ACC112 (cell line): Measurements from ENCODE around the gene LUC7L.
"Not testable (repeated sequence)": the region's sequence is repeated elsewhere in the genome, so short reads cannot be mapped to it uniquely, and the experiment has no call there.

Experiments
- H2AFZ ChIP-seq: fragments of 200-600 bp; sonication (generic); one replicate; pipeline ENCODE4 v1.6.0; 2017; ENCODE audit warnings: antibody characterized with exemption, low read length; ENCODE audit not compliant: unreplicated experiment
- H3K27ac ChIP-seq: fragments of 200-600 bp; sonication (generic); 2 replicates; pipeline ENCODE4 v1.5.1; 2014; ENCODE audit warnings: low read depth, mild to moderate bottlenecking, antibody characterized with exemption, low read length, moderate library complexity
- H3K27me3 ChIP-seq: fragments of 200-600 bp; sonication (generic); 2 replicates; pipeline ENCODE4 v1.6.1; 2014; ENCODE audit warnings: mild to moderate bottlenecking, antibody characterized with exemption, low read length, moderate library complexity, mixed read lengths; ENCODE audit not compliant: insufficient read depth
- H3K36me3 ChIP-seq: fragments of 200-600 bp; sonication (generic); 2 replicates; pipeline ENCODE4 v1.6.1; 2016; ENCODE audit warnings: mild to moderate bottlenecking, antibody characterized with exemption, low read length, moderate library complexity, mixed read lengths; ENCODE audit not compliant: insufficient read depth
- H3K4me1 ChIP-seq: fragments of 200-600 bp; sonication (generic); one replicate; pipeline ENCODE4 v1.6.1; 2016; ENCODE audit warnings: low read length, mixed read lengths; ENCODE audit not compliant: insufficient read depth, unreplicated experiment, control insufficient read depth
- H3K4me3 ChIP-seq: fragments of 200-600 bp; sonication (generic); 2 replicates; pipeline ENCODE4 v1.5.1; 2014; ENCODE audit warnings: mild to moderate bottlenecking, low read depth, low read length
- H3K79me2 ChIP-seq: fragments of 200-600 bp; sonication (generic); one replicate; pipeline ENCODE4 v1.6.0; 2016; ENCODE audit warnings: low read length; ENCODE audit not compliant: control insufficient read depth, unreplicated experiment, insufficient read depth

The LUC7L gene

GRCh38 chr16:249431-249830 is 20.2 kb upstream of the LUC7L start:
- no peaks in the 10 kb centered on the region for H3K36me3 ChIP-seq
- no peak overlapping the region for H2AFZ ChIP-seq
- H3K27me3 ChIP-seq = no peaks in the 10 kb centered on the region
- H3K27ac ChIP-seq = no peak overlapping the region
- no peaks in the 10 kb centered on the region for H3K4me1 ChIP-seq
- H3K4me3 ChIP-seq = no peak overlapping the region
- no peaks in the 10 kb centered on the region for H3K79me2 ChIP-seq

DNA sequence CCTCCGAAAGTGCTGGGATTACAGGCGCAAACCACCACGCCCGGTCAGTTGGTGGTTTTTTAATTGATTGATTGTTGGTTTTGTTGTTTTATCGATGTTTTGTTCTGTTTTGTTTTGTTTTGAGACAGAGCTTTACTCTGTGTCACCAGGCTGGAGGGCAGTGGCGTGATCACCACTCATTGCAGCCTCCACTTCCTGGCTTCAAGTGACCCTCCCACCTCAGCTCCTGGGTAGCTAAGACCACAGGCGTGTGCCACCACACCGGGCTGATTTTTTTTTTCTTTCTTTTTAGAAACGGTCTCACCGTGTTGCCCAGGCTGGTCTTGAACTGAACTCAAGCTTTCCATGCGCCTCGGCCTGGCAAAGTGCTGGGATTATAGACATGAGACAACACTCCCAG is 17.8 kb upstream of the LUC7L start:
- Histone ChIP-seq H3K4me3 (no peak overlapping the region), H3K27me3 (no peaks in the 10 kb centered on the region), H3K4me1 (no peaks in the 10 kb centered on the region), H3K27ac (no peak overlapping the region), H2AFZ (no peak overlapping the region), H3K79me2 (no peaks in the 10 kb centered on the region), H3K36me3 (no peaks in the 10 kb centered on the region)

- H3K4me3 ChIP-seq = no peak overlapping the region
- no peak overlapping the region for H2AFZ ChIP-seq
- H3K79me2 ChIP-seq = peaks cover 5% of the 10 kb centered on the region
- H3K27ac ChIP-seq = no peak overlapping the region
- H3K4me1 ChIP-seq = no peaks in the 10 kb centered on the region
- H3K27me3 ChIP-seq = no peaks in the 10 kb centered on the region
- no peaks in the 10 kb centered on the region for H3K36me3 ChIP-seq
These were observed 15.9 kb upstream of the LUC7L start for GRCh38 chr16:245105-245504.

GRCh38 chr16:243348-243747 is 14.1 kb upstream of the LUC7L start:
- Histone ChIP-seq H3K4me1 (no peaks in the 10 kb centered on the region), H3K79me2 (peaks cover 11% of the 10 kb centered on the region), H3K27me3 (no peaks in the 10 kb centered on the region), H3K36me3 (no peaks in the 10 kb centered on the region), H2AFZ (no peak overlapping the region), H3K27ac (no peak overlapping the region), H3K4me3 (no peak overlapping the region)

- H2AFZ ChIP-seq = no peak overlapping the region
- peaks cover 2% of the 10 kb centered on the region; the same call in 1 of the 2 replicates for H3K36me3 ChIP-seq
- H3K4me1 ChIP-seq = no peaks in the 10 kb centered on the region
- H3K4me3 ChIP-seq = no peak overlapping the region
- H3K27me3 ChIP-seq = no peaks in the 10 kb centered on the region
- no peak overlapping the region for H3K27ac ChIP-seq
- H3K79me2 ChIP-seq = peaks cover 16% of the 10 kb centered on the region
These were observed 13.0 kb upstream of the LUC7L start for GRCh38 chr16:242281-242680.

- H3K4me3 ChIP-seq = no peak overlapping the region
- peaks cover 20% of the 10 kb centered on the region for H3K79me2 ChIP-seq
- no peaks in the 10 kb centered on the region for H3K4me1 ChIP-seq
These were observed 11.3 kb upstream of the LUC7L start for GRCh38 chr16:240559-240958.

GRCh38 chr16:239948-240277 is 10.7 kb upstream of the LUC7L start:
- Histone ChIP-seq H3K4me3 (no peak overlapping the region), H3K27me3 (no peaks in the 10 kb centered on the region), H3K36me3 (peaks cover 4% of the 10 kb centered on the region; the same call in 1 of the 2 replicates), H2AFZ (no peak overlapping the region), H3K4me1 (no peaks in the 10 kb centered on the region), H3K27ac (no peak overlapping the region), H3K79me2 (peaks cover 20% of the 10 kb centered on the region)

More at GRCh38 chr16:240559-240958, 11.3 kb upstream of the LUC7L start:
- H2AFZ ChIP-seq = no peak overlapping the region
- H3K27ac ChIP-seq = no peak overlapping the region
- no peaks in the 10 kb centered on the region for H3K27me3 ChIP-seq
- peaks cover 4% of the 10 kb centered on the region; the same call in 1 of the 2 replicates for H3K36me3 ChIP-seq

DNA sequence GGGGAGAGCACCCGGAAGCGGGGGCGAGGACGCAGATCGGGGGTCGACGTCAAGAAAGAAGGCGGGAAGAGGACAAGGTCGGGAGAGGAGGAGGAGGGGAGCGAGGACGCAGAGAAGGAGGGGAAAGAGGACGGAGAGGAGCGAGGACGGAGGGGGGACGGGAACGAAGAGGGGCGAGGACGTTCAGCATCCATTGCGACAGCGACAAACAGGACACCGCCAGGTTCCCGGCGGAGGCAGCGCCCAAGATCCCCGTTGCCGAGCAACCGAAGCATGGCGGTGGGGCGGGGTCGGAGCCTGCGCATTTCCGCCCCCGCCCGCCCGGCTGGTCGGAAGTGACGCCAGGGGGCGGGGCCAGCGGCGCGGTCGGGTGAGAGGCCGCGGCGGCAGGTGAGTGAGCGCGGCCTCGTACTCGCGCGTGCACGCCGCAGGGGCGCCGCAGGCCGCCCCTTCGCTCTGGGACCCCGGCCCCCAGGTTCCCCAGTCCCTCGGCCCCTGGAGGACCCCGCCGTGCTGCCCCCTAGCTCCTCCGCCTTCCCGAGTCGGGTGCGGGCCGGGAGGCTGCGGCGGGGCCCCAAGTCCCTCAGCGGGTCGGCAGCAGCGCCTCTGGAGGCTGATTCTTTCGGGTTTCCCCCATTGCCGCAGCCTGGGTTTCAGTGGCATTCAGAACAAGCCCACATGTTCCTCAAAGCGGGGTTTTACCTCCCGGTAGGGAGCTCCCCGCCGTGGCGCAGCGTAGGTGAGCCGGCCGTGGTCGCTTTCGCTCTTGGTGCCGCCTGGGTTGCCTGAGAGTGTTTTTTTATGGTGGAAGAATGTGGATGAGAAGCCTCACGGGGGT is 5.4 kb upstream of the LUC7L start, which contains the start of gene FAM234A:
Gene FAM234A, plus strand, starts transcription at position 354 of the 838 bp plus-strand sequence. CDS start 19,593 bp downstream, outside the sequence.
- peaks cover 10% of the 10 kb centered on the region for H3K79me2 ChIP-seq
- peak within 1 kb of the TSS; percentile 81 for H3K4me3 ChIP-seq
- H3K36me3 ChIP-seq = peaks cover 4% of the 10 kb centered on the region; the same call in 1 of the 2 replicates
- H2AFZ ChIP-seq = peak within 1 kb of the TSS; percentile 65
- H3K27me3 ChIP-seq = no peaks in the 10 kb centered on the region
- peak within 1 kb of the TSS; percentile 95 for H3K27ac ChIP-seq
- H3K4me1 ChIP-seq = no peaks in the 10 kb centered on the region

GRCh38 chr16:230949-231348 is 1.7 kb upstream of the LUC7L start:
- peaks cover 15% of the 10 kb centered on the region; the same call in 1 of the 2 replicates for H3K36me3 ChIP-seq
- H3K27ac ChIP-seq = no peak overlapping the region
- no peaks in the 10 kb centered on the region for H3K27me3 ChIP-seq
- no peak overlapping the region for H3K4me3 ChIP-seq
- H2AFZ ChIP-seq = no peak overlapping the region
- peaks cover 23% of the 10 kb centered on the region for H3K4me1 ChIP-seq
- peaks cover 30% of the 10 kb centered on the region for H3K79me2 ChIP-seq

GRCh38 chr16:230351-230750 is 1.1 kb upstream of the LUC7L start:
- H3K27me3 ChIP-seq, H3K4me3 ChIP-seq, H2AFZ ChIP-seq, H3K27ac ChIP-seq: not testable (repeated sequence)
- Histone ChIP-seq H3K4me1 (peaks cover 25% of the 10 kb centered on the region), H3K79me2 (peaks cover 35% of the 10 kb centered on the region), H3K36me3 (peaks cover 15% of the 10 kb centered on the region; the same call in 1 of the 2 replicates)

GRCh38 chr16:229731-230281 is 557 bp upstream of the LUC7L start:
- Histone ChIP-seq H3K27ac (no peak overlapping the region), H3K4me1 (peaks cover 25% of the 10 kb centered on the region), H2AFZ (peak overlapping the region; percentile 91), H3K36me3 (peaks cover 15% of the 10 kb centered on the region; the same call in 1 of the 2 replicates), H3K27me3 (no peaks in the 10 kb centered on the region), H3K79me2 (peaks cover 35% of the 10 kb centered on the region), H3K4me3 (peak overlapping the region; percentile 94)
